NCI-H187 treated with DMSO at 0.1 percent for 48 hours (cell line): ENCODE results near the gene KCNQ1.

Experiments
- DNase-seq: peaks from one replicate; lab custom pipeline; 2025; lab: John Stamatoyannopoulos, UW

KCNQ1 gene

DNA sequence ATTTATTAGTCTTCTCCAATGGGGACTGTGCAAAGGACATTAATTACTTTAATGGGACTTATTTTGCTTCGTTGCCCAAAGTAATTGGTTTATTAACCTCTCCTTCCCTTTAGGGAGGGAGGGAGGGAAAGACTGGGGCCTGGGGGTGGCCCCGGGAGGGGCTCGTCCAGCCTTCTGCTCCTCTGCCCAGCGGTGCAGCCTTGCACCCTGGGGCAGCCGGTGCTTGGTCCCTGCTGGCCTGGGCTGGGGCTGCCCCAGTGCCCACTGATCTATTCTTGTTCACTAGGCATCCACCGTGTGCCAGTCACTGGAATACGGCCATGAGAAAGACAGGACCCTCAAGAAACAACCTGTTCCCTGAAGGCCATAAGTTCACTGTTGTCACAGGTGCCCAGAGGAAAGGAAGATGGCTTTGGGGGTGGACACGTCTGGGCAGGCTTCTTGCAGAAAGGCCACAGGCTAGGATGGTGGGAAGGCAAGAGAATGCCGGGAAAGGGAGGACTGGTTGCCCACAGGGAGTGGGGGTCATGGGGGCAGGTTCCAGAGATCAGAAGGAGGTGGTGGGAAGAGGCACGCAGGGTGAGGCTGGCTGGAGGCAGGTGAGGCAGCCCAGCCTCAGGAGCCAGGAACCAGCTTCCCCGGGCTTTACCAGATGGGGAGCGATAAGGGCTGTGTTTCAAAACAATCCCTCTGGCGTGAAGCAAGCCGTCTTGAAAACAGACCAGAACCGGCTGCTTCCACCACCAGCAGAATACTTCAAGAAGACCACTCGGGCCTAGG, 302.6 kb downstream of the KCNQ1 start:
- DNase-seq, result no peak

DNA sequence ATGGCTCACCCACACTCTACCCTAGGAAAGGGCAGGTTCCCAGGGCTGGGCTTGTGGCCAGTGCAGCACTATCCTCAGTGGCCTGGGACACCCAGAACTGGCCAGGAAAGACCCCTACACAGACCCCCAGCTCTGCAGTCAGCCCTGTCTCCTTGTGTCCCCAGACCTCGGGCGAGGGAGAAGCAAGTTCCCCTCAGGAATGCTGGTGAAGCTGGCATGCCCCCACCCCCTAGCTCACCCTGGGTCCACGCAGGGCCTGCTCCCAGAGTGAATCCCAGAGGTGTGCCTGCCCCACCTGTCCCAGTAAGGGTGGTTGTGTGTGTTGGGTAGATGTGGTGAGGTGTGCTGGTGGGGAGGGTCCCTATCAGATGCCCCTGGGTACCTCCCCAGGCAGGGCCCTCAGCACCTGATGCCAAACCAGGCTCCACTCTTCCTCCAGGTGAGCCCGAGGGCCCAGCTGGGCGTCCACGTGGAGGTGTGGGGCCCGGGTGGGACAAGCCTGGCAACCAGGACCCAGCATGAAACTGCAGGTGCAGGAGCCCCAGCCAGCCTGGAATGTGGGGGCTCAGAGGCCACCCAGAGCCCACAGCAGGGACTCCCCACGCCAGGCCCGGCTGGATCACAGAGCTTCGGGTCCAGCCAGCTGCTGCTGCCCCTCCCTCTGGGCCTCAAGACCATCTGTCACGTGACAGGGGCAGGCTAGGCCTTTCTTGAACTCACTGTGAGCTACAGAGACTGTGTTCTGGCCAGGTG, 303.4 kb downstream of the KCNQ1 start:
- no peak for DNase-seq

GRCh38 chr11:2748814-2749554, 304.2 kb downstream of the KCNQ1 start:
- no peak for DNase-seq

DNA sequence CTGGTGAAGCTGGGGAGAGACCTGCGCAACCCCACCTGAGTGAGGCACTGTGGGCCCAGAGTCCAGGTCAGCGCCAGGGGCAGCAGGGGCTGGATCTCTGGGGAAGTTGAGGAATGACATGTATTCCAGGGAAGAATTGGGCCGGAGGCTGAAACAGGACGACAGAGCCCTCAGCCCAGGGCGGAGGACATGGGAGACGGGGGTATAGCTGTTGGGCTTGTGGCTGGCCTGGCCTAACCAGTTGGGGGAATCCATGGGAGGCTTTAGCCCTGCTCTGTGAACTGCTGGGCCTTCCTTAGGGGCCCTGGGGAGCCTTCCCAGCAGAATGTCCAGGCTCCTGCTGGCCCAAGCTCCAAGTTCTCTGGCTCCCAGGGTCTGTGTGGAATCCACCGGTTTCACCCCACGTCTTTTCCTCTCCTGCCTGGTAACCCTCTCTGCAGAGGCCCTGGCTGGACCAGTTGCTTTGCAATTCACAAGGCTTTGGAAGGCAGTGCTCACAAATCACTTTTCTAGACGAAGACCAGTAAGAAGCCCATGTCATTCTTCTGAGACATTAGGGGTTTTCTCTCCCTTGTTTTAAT, 305.4 kb downstream of the KCNQ1 start:
- no peak for DNase-seq

DNA sequence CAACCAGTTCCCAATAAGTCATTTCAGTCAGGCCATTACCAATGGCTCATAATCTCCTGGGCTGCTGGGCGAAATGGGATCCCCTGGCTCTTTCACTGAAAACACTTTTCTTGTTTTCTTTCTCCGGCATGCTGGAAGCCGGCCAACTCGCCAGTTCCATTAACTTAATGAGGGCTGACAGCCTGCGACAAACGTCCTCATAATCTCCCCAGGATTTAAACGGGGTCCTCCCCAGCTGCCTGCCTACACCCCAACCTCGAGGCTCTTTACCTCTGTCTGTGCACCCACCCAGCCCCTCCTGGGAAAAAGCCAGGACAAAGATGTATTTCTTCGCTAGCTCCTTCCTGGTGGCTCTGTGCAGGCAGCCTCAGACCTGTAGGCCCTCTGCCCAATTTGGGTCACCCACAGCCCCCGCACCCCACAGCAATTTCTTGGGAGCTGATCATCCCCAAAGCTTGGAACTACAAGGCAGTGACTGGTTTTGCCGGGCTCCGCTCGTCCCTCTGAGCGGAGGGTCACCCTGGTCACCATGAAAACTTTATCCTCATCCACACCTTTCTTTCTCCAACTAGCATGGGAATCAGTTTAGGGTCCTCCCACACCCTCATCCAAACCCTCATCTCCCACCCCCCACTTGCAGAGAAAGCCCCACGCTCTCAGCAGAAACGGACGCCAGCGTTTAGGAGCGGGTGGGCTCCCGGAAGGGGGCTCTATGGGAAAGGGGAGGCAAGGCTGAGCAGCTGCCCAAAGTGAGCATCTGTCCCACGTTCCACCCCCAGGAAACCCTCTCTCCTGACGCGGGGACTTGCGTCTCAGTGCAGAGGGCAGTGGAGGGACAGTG, 306.1 kb downstream of the KCNQ1 start:
- no peak for DNase-seq

DNA sequence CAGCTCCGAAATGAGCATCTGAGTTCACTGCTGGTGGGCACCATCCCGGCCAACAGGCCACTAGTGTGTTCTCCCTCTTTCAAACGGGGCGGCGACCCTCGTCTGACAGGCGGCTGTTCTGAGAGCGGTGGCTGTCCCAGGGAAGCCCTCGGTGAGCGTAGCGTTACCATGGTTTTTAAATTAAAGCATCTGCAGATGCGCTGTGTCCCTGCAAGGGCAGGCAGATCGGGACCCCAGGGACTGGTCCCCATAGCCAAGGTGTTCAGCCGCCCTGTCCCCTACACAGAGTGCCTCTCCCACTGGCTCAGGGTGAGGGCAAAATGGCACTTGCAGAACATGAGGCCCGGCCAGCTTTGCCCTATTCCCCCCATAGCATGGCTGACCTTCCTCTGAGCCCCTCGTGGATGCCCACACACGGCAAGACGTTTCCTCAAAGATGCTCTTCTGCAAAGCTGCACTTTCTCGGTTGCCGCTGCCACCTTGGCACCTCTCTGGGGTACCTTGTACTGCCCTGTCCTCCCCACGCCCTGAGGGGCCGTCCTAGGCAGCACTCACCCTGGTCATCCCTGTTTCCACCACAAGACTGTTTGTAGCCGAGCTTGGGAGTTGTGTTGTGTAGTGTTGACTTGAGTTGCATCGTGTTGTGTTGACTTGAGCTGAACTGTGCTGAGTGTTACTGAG, 306.9 kb downstream of the KCNQ1 start:
- no peak for DNase-seq

DNA sequence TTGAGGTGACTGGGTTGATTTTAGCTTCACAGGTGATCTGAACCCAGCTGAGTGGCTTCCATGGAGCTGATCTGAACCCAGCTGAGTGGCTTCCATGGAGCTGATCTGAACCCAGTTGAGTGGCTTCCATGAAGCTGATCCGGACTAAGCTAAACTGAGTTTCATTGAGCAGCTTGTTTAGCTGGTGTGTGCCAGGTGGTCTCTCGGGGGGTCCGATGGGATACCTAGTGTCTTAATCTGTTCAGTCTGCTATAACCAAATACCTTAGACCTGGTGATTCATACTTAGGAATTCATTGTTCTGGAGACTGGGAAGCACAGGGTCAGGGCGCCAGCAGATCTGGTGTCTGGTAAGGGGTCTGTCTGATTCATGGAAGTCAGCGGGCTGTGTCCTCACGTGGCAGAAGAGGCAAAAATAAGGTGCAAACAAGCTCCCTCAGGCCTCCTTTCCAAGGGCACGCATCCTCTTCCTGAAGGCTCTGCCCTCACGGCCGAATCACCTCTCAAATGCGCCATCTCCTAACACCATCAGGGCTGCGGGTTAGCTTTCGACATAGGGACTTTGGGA, 307.5 kb downstream of the KCNQ1 start:
- DNase-seq, result no peak

DNA sequence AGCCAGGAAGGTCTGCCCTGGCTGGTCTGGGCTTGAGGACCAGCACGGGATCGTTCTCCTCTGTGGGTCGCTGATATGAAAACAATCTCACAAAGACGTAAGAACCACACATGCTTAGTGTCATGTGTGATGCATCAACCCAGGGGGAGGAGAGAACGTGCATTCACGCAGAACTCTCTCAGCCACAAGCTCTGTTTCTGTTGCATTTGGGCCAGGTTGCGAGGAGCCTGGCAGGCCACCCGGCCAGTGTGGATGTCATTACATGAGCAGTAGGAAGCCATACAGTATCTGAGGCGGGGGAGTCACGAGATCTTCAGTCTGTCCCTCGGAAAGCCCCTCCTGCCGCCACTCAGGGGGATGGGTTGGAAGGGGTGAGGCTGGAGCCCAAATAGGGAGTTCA, 308.1 kb downstream of the KCNQ1 start:
- no peak for DNase-seq

DNA sequence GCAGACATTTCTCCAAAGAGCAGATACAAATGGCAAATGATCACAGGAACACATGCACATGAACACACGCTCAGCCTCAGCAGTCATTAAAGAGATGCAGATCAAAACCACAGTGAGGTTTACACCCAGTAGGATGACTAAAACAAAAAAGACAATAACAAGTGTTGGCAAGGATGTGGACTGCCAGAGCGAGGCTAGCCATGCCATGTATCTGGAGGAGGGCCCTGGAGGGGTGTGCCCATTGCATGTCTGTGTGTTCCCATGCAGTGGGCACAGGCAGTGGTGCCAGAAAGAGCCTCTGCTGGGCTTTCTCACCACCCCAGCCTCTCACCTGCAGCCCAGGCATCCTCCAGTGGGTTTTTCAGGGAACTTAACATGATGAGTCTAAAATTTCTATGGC, 309.2 kb downstream of the KCNQ1 start:
- DNase-seq, result no peak

- DNase-seq, result no peak
Measured at GRCh38 chr11:2755071-2755470, 310.3 kb downstream of the KCNQ1 start.

DNA sequence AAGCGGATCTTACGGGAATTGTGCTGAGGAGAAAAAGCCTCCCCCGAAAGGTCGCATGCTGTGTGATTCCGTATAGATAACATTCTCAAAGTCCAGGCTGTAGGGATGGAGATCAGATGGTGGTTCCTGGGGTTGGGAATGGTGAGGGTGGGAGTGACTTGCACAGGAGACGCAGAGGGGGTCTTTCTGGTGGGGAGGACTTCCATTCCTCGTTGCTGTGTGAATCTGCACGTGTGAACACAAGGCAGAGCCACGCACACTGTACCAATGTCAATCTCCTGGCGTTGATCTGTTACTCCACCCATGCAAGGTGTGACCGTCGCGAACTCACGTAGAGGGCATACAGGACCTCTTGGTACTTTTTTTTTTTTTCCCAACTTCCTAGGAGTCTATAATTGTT, 313.9 kb downstream of the KCNQ1 start:
- DNase-seq, result no peak

- DNase-seq, result no peak
Measured at GRCh38 chr11:2759228-2760195, 314.7 kb downstream of the KCNQ1 start.

DNA sequence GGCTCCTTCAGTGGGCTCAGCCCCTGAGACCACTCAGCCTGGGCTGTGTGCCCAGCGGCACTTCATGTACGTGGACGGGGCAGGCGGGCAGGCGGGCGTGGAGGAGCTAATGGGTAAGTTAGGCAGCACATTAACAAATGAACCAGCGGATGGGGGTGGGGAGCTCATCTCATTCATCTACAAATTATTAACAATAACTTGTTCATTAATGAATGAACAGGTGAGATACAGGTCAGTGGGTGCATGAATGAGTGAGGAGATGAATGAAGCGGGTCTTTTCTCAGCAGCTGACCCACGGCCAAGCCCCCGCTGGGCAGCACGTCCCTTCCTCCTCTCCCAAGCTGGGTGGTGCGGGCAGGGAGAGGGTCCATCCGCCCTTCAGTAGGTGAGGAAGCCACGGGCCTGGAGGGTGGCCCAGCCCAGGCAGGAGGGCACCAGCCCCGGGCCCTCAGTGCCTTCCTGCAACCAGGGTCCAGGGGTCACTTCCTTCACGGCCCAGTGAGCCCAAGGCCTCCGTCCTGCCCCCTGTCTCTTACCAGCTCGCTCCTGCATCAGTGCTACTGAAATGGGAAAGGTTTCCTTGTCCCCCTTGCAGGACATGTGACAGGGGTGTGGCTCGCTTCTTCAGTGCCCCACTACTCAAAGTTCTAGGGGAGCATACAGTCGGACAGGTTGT, 315.5 kb downstream of the KCNQ1 start:
- DNase-seq, result no peak

DNA sequence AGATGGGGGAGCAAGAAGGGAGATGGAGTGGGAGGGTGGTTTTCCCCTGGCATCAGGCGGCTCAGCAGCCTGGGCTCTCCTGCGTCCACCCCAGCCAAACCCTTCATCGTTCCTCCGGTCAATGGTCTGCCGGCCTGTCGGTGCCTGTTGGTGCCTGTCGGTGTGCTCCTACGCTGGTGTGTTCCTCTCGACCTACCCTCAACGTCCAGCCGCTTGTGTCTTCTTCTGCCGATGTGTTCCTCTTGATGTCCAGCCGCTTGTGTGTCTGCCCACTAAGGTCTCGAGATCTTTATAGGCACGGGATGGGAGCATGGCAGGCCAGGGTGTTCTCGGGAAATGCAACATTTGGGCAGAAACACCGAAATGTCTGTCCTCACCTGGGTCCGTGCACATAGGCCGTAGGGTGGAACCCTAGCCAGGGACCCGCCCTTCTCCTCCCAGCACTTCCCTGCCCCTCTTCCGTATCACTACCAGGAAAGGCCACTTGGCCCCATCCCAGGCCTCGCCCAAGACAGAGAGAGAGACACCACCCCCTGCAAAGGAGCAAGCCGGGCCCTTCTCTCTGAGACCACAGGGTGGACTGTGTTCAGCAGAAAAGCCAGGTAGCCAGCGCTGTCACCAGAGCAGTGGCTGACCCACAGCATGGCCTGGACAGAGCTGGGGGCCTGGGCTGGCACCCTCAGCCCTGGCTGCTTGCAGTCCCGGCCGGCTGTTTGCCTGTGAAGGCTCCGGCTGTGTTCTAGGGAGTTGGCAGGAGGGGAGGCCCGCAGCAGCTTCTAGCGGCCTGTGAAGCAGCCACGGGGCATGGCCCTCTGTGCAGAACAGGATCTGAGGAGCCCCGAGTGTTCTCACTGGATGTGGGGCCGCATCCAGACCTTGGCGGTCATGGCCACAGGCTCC, 316.6 kb downstream of the KCNQ1 start:
- DNase-seq, result no peak

DNA sequence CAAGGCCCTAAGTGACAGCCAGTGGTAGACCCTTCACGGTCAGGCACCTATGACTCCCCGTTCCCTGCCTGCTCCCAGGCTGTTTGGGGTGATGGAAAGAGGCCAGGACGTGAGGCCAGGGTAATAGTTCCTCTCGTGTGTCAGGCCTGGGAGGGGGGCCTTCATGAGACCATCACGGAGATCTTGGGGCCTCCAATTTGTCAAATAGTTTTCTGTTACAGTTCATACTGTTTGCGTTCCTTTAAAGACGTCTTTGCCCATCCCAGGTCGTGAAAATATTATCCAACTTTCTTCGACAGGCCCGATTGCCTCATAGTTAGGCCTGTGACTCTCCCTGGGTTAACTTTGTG, 317.2 kb downstream of the KCNQ1 start:
- DNase-seq, result no peak

DNA sequence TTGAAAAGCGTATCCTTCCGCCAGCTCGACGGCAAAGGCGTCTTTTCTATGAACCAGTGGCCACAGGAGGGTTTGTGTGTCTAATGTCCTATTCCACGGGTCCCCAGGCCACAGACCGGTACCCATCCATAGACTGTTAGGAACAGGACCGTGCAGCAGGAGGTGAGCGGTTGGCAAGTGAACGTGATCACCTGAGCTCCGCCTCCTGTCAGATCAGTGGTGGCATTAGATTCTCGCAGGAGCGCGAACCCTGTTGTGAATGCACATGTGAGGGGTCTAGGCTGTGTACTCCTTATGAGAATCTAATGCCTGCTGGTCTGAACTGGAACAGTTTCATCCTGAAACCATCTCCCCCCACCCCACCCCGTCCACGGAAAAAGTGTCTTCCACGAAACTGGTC, 317.6 kb downstream of the KCNQ1 start:
- no peak for DNase-seq

DNA sequence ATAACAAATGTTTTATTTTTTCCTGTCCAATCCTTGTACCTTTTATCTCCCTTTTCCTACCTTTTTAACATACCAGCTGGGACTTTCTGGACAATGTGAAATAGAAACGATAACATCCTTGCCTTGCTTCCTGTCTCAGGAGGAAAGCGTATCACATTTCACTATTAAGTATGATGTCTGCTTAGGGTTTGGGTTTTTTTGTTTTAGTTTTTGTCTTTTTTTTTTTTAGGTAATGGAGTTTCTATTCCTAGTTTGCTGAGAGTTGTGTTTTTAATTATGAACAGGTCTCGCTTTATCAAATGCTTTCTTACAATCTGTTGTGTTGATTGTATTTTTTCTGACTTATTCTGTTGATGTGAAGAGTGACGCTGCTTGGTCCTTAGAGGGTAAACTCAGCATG, 319.2 kb downstream of the KCNQ1 start:
- no peak for DNase-seq

DNA sequence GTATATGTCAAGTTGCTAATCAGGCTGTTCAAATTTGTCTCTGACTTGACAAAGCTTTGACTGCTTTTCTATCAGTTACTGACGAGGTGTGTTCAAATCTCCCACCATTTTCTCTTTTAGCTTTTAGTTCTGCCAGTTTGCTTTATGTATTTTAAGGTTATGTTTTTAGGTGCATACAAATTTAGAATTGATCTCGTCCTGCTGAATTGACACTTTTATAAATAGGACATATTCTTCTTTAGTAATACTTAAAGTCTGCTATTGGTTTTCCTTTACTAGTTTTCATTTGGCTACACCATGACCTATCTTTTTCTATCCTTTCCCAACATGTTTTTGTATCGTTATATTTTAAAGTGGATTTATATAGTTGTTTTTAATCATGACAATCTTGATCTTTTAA, 320.7 kb downstream of the KCNQ1 start:
- DNase-seq, result no peak
